Spinal cord (tissue), 10 donors: ENCODE results near the gene SMAD6. TPM values are rescaled to one million over a fixed set of nuclear protein-coding genes. Genes with fewer than 3 reads are reported as not detected.
A peak's percentile ranks its signal among the peaks of the same experiment; 100 is the strongest.

Experiments used
- DNase-seq, 6 donors: peaks; one replicate each; pipeline versions ENCODE4 v3.0.0 to v3.0.0-alpha.2; 2013 to 2015; ENCODE audit warnings: low spot score in 6 of 6, low read depth in 4 of 6
- H3K27ac ChIP-seq: one replicate; pipeline ENCODE4 v1.5.1; 2013; ENCODE audit warnings: low read depth, low read length, control low read depth
- H3K27me3 ChIP-seq: one replicate; pipeline ENCODE4 v1.6.1; 2013; ENCODE audit warnings: low read length; ENCODE audit not compliant: control insufficient read depth, insufficient read depth
- H3K36me3 ChIP-seq: one replicate; pipeline ENCODE4 v1.6.1; 2013; ENCODE audit warnings: low read length; ENCODE audit not compliant: control insufficient read depth, insufficient read depth
- H3K4me1 ChIP-seq: one replicate; pipeline ENCODE4 v1.6.1; 2013; ENCODE audit warnings: low read length; ENCODE audit not compliant: control insufficient read depth, insufficient read depth
- H3K4me3 ChIP-seq: one replicate; pipeline ENCODE4 v1.5.1; 2013; ENCODE audit warnings: low read depth, low read length, control low read depth
- H3K9me3 ChIP-seq: one replicate; pipeline ENCODE4 v1.6.1; 2013; ENCODE audit warnings: low read length; ENCODE audit not compliant: control insufficient read depth, insufficient read depth
- WGBS: methylation state at CpG from one replicate; pipeline ENCODE4 v1.1.5; 2013; ENCODE audit warnings: missing lambda C conversion rate; ENCODE audit not compliant: insufficient coverage; 5-methylcytosine and 5-hydroxymethylcytosine counted together
- polyA plus RNA-seq, 2 donors: library from polyadenylated mRNA; unstranded; fragments of 120-200 nt; gene quantifications; one replicate each; pipeline ENCODE4 v1.2.1, GENCODE V29; 2013; ENCODE audit not compliant: insufficient read length in 2 of 2
- total RNA-seq, 2 donors: library from RNA; depleted of rRNA in 1 of 2; stranded (reverse); fragments of 120-200 nt in 1 of 2; fragments of >200 nt in 1 of 2; gene quantifications; one replicate each; pipeline versions ENCODE4 v1.2.3 to v1.2.4, GENCODE V29; 2013 to 2014
- donor health status: healthy.

The SMAD6 gene
- total and polyA plus RNA-seq, 4 donors, result 7.7 to 22.0 (median 10.3) TPM

GRCh38 chr15:66700412-66700801 is 1.6 kb upstream of the SMAD6 start:
- WGBS, result 17% methylated on average over 13 of the region's 13 CpGs
- H3K9me3 ChIP-seq, result no peaks in the 10 kb centered on the region
- peaks cover 14% of the 10 kb centered on the region for H3K27me3 ChIP-seq
- DNase-seq, result no peak
- H3K4me3 ChIP-seq, result peak overlapping the region; percentile 63
- peak overlapping the region; percentile 42 for H3K27ac ChIP-seq
- H3K36me3 ChIP-seq, result no peaks in the 10 kb centered on the region
- peaks cover 20% of the 10 kb centered on the region for H3K4me1 ChIP-seq

GRCh38 chr15:66700802-66701421 is 1.1 kb upstream of the SMAD6 start:
- peak overlapping the region; percentile 79 for H3K27ac ChIP-seq
- H3K27me3 ChIP-seq, result peaks cover 14% of the 10 kb centered on the region
- peaks cover 26% of the 10 kb centered on the region for H3K4me1 ChIP-seq
- H3K36me3 ChIP-seq, result no peaks in the 10 kb centered on the region
- WGBS, result 0% methylated on average over 51 of the region's 68 CpGs
- H3K9me3 ChIP-seq, result no peaks in the 10 kb centered on the region
- peak in 5 of 6 donors; percentile 69 to 96 (median 85) for DNase-seq
- H3K4me3 ChIP-seq, result peak overlapping the region; percentile 63

- H3K9me3 ChIP-seq, result no peaks in the 10 kb centered on the region
- H3K4me3 ChIP-seq, result peak overlapping the region; percentile 63
- peak in 1 of 6 donors; percentile 26 for DNase-seq
- peaks cover 14% of the 10 kb centered on the region for H3K27me3 ChIP-seq
- peaks cover 32% of the 10 kb centered on the region for H3K4me1 ChIP-seq
- WGBS, result 0% methylated on average over 45 of the region's 48 CpGs
- H3K27ac ChIP-seq, result peak overlapping the region; percentile 79
- H3K36me3 ChIP-seq, result peaks cover 6% of the 10 kb centered on the region
Observed at GRCh38 chr15:66701422-66702034, 508 bp upstream of the SMAD6 start.

GRCh38 chr15:66702787-66703539 is 927 bp downstream of the SMAD6 start:
- Histone ChIP-seq H3K9me3 (no peaks in the 10 kb centered on the region), H3K36me3 (peaks cover 8% of the 10 kb centered on the region), H3K4me1 (peaks cover 46% of the 10 kb centered on the region), H3K4me3 (peak overlapping the region; percentile 63), H3K27me3 (peaks cover 14% of the 10 kb centered on the region), H3K27ac (peak overlapping the region; percentile 79)
- peak in 2 of 6 donors; percentile 29 to 54 for DNase-seq
- under 1% methylated on average over 95 of the region's 95 CpGs for WGBS

- 0% methylated on average over 59 of the region's 59 CpGs for WGBS
- Histone ChIP-seq H3K27ac (no peak overlapping the region), H3K4me1 (peaks cover 46% of the 10 kb centered on the region), H3K4me3 (peak overlapping the region; percentile 41), H3K27me3 (peaks cover 14% of the 10 kb centered on the region), H3K36me3 (peaks cover 8% of the 10 kb centered on the region), H3K9me3 (no peaks in the 10 kb centered on the region)
- peak in 2 of 6 donors; percentile 54 to 71 for DNase-seq
Observed at GRCh38 chr15:66703540-66703941, 1.5 kb downstream of the SMAD6 start.

GRCh38 chr15:66704019-66704802 is 2.2 kb downstream of the SMAD6 start:
- under 1% methylated on average over 19 of the region's 30 CpGs for WGBS

GRCh38 chr15:66704803-66705153 is 2.7 kb downstream of the SMAD6 start:
- Histone ChIP-seq H3K4me1 (peaks cover 46% of the 10 kb centered on the region), H3K36me3 (peaks cover 8% of the 10 kb centered on the region), H3K4me3 (peak overlapping the region; percentile 41), H3K27ac (no peak overlapping the region), H3K9me3 (no peaks in the 10 kb centered on the region), H3K27me3 (peaks cover 14% of the 10 kb centered on the region)
- no peak for DNase-seq
- WGBS, result 100% methylated on average over 1 of the region's 1 CpG

More at GRCh38 chr15:66704019-66704802, 2.2 kb downstream of the SMAD6 start:
- H3K27me3 ChIP-seq, result peaks cover 14% of the 10 kb centered on the region
- H3K4me1 ChIP-seq, result peaks cover 46% of the 10 kb centered on the region
- DNase-seq, result no peak
- H3K9me3 ChIP-seq, result no peaks in the 10 kb centered on the region
- peak overlapping the region; percentile 41 for H3K4me3 ChIP-seq
- H3K27ac ChIP-seq, result no peak overlapping the region
- peaks cover 8% of the 10 kb centered on the region for H3K36me3 ChIP-seq

- peak overlapping the region; percentile 10 for H3K4me3 ChIP-seq
Observed at GRCh38 chr15:66705277-66706146, 3.5 kb downstream of the SMAD6 start.

More at GRCh38 chr15:66705277-66706146, 3.5 kb downstream of the SMAD6 start:
- DNase-seq, result no peak
- Histone ChIP-seq H3K36me3 (peaks cover 8% of the 10 kb centered on the region), H3K9me3 (no peaks in the 10 kb centered on the region), H3K4me1 (peaks cover 46% of the 10 kb centered on the region), H3K27ac (no peak overlapping the region), H3K27me3 (peaks cover 14% of the 10 kb centered on the region)
- 86% methylated on average over 5 of the region's 6 CpGs for WGBS
